MM.1S (cell line): ENCODE data around the gene ESPL1.

Source experiments
- EZH2 ChIP-seq: fragments of 300-600 bp; sonication (generic); optimal IDR thresholded peaks from 2 replicates; pipeline ENCODE3; 2017; ENCODE audit warnings: low read depth, mild to moderate bottlenecking, antibody characterized with exemption, low read length, mixed read lengths
- EZH2phosphoT487 ChIP-seq: fragments of 300-600 bp; sonication (generic); IDR thresholded peaks from 2 replicates; pipeline ENCODE4 v1.6.1; 2018; ENCODE audit warnings: antibody characterized with exemption, low read length
- TF ChIP-seq, protein P1 (sequence below): fragments of 300-600 bp; sonication (generic); IDR thresholded peaks from 2 replicates; pipeline ENCODE4 v1.5.1; 2016; ENCODE audit warnings: antibody characterized with exemption, low read length, mixed read lengths

DNA sequence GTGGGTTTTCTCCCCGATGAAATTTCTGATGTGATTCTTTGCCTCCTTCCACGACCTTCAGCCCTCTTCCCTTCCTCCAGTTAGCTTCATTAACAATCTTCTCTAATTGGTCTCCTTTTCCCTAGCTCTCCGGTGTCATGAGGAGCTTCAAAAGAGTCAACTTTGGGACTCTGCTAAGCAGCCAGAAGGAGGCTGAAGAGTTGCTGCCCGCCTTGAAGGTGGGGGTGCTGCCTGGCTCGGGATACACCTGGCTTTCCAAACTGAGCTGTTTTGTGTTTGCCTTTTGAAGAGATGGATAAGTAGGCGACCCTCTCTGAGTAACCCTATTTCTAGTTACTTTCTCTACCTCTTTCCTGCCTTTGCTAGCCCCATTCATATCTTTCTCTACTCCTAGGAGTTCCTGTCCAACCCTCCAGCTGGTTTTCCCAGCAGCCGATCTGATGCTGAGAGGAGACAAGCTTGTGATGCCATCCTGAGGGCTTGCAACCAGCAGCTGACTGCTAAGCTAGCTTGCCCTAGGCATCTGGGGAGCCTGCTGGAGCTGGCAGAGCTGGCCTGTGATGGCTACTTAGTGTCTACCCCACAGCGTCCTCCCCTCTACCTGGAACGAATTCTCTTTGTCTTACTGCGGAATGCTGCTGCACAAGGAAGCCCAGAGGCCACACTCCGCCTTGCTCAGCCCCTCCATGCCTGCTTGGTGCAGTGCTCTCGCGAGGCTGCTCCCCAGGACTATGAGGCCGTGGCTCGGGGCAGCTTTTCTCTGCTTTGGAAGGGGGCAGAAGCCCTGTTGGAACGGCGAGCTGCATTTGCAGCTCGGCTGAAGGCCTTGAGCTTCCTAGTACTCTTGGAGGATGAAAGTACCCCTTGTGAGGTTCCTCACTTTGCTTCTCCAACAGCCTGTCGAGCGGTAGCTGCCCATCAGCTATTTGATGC is 797 bp downstream of the ESPL1 start:
- TF ChIP-seq, protein P1, sequence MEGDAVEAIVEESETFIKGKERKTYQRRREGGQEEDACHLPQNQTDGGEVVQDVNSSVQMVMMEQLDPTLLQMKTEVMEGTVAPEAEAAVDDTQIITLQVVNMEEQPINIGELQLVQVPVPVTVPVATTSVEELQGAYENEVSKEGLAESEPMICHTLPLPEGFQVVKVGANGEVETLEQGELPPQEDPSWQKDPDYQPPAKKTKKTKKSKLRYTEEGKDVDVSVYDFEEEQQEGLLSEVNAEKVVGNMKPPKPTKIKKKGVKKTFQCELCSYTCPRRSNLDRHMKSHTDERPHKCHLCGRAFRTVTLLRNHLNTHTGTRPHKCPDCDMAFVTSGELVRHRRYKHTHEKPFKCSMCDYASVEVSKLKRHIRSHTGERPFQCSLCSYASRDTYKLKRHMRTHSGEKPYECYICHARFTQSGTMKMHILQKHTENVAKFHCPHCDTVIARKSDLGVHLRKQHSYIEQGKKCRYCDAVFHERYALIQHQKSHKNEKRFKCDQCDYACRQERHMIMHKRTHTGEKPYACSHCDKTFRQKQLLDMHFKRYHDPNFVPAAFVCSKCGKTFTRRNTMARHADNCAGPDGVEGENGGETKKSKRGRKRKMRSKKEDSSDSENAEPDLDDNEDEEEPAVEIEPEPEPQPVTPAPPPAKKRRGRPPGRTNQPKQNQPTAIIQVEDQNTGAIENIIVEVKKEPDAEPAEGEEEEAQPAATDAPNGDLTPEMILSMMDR: no peak
- TF ChIP-seq EZH2phosphoT487: no peak
- no peak for TF ChIP-seq EZH2
